GM12878 (cell line): ENCODE results near the gene CLEC19A. TPM values are rescaled to one million over a fixed set of nuclear protein-coding genes. Genes with fewer than 3 reads are reported as not detected.

Source experiments
- ATAC-seq: fragments of 200-7000 bp; cut with Tn5 transposase; 3 replicates; pipeline ENCODE4 v1.9.1; 2020; ENCODE audit warnings: mild to moderate bottlenecking, moderate library complexity
- BruUV-seq: library from RNA; stranded (reverse); fragments of 400-500 nt; replicated peaks from 2 replicates; lab custom pipeline; 2021; lab: Mats Ljungman, UMichigan
- CTCF ChIA-PET: fragments of 300-600 bp; sonication (Branson Sonifier 250); formaldehyde crosslinking; extraction: SDS; loops from one replicate; lab custom pipeline; 2021; ENCODE audit warnings: inconsistent platforms; lab: Yijun Ruan, JAX
- POLR2A ChIA-PET: fragments of 350-600 bp; formaldehyde crosslinking; extraction: SDS; loops from one replicate; lab custom pipeline; 2021; ENCODE audit warnings: inconsistent platforms; lab: Charles Lee
- RAD21 ChIA-PET: fragments of 300-600 bp; sonication (Branson Sonifier 250); formaldehyde crosslinking; loops from one replicate; lab custom pipeline; 2023; ENCODE audit warnings: antibody characterized with exemption; ENCODE audit not compliant: unreplicated experiment; lab: Charles Lee
- SMC1A ChIA-PET: fragments of 300-600 bp; sonication (Branson Sonifier 250); formaldehyde crosslinking; loops from one replicate; lab custom pipeline; 2023; ENCODE audit not compliant: unreplicated experiment, uncharacterized antibody; lab: Charles Lee
- DNase-seq: peaks from one replicate; pipeline ENCODE4 v3.0.0-alpha.2; 2011; ENCODE audit warnings: low read depth, low spot score
- FAIRE-seq: peaks from 3 replicates; lab custom pipeline; 2011; peaks lifted over from hg19 to GRCh38; lab: Jason Lieb, UNC
- H2AFZ ChIP-seq: 2 replicates; pipeline ENCODE4 v1.6.0; 2011; ENCODE audit warnings: low read depth, low read length, control low read depth; ENCODE audit not compliant: control insufficient read depth
- H3K27ac ChIP-seq: 2 replicates; pipeline ENCODE4 v1.5.1; 2011; ENCODE audit warnings: control low read depth; ENCODE audit not compliant: control insufficient read depth, insufficient read depth
- H3K27me3 ChIP-seq, 2 experiments: replicated peaks in 1 of 2; 2 replicates each; pipeline versions ENCODE4 v1.6.0 to v1.6.1; 2011; ENCODE audit warnings: low read length in 1 of 2; ENCODE audit not compliant: control insufficient read depth in 2 of 2, insufficient read depth in 2 of 2
- H3K36me3 ChIP-seq, 2 experiments: 2 replicates each; pipeline ENCODE4 v1.5.1; 2011; ENCODE audit warnings: low read length in 1 of 2; ENCODE audit not compliant: control insufficient read depth in 2 of 2, insufficient read depth in 2 of 2
- H3K4me1 ChIP-seq: 2 replicates; pipeline ENCODE4 v1.6.1; 2011; ENCODE audit warnings: mild to moderate bottlenecking, low read length, moderate library complexity, mixed read lengths; ENCODE audit not compliant: control insufficient read depth, insufficient read depth
- H3K4me2 ChIP-seq: 2 replicates; pipeline ENCODE4 v1.6.0; 2011; ENCODE audit warnings: control low read depth; ENCODE audit not compliant: control insufficient read depth, insufficient read depth
- H3K4me3 ChIP-seq: fragments of 200-600 bp; sonication (generic); 2 replicates; pipeline ENCODE4 v1.5.1; 2016
- H3K79me2 ChIP-seq: 2 replicates; pipeline ENCODE4 v1.6.0; 2011; ENCODE audit warnings: low read length; ENCODE audit not compliant: control insufficient read depth, insufficient read depth
- H3K9ac ChIP-seq: 2 replicates; pipeline ENCODE4 v1.8.0; 2011; ENCODE audit warnings: low read length, control low read depth, mixed read lengths; ENCODE audit not compliant: control insufficient read depth, insufficient read depth
- H3K9me3 ChIP-seq: replicated peaks from 3 replicates; pipeline ENCODE4 v1.5.1; 2011; ENCODE audit warnings: mild to moderate bottlenecking, low read length; ENCODE audit not compliant: control insufficient read depth, insufficient read depth
- H4K20me1 ChIP-seq: 2 replicates; pipeline ENCODE4 v1.6.0; 2011; ENCODE audit not compliant: control insufficient read depth, insufficient read depth
- GATAD2B ChIP-seq: fragments of 450-650 bp; conservative IDR thresholded peaks from 2 replicates; pipeline ENCODE4 v1.6.1; 2017; ENCODE audit warnings: low read depth, mild to moderate bottlenecking, moderate library complexity
- MTA2 ChIP-seq: fragments of 450-650 bp; IDR thresholded peaks from 2 replicates; pipeline ENCODE4 v1.6.1; 2016; ENCODE audit warnings: low read depth, mild to moderate bottlenecking, moderate library complexity
- PAX5 ChIP-seq: IDR thresholded peaks from 2 replicates; pipeline ENCODE4 v1.6.1; 2011; ENCODE audit warnings: low read depth, low read length, borderline replicate concordance
- POLR2A ChIP-seq: IDR thresholded peaks from 2 replicates; pipeline ENCODE4 v1.6.1; 2011; ENCODE audit warnings: low read depth, mild to moderate bottlenecking, low read length
- RELA ChIP-seq: fragments of 450-650 bp; IDR thresholded peaks from 2 replicates; pipeline ENCODE4 v1.8.0; 2014; ENCODE audit warnings: borderline replicate concordance; ENCODE audit not compliant: partially characterized antibody
- SPI1 ChIP-seq: IDR thresholded peaks from 2 replicates; pipeline ENCODE4 v1.6.1; 2011; ENCODE audit warnings: low read depth, mild to moderate bottlenecking, low read length, moderate library complexity, borderline replicate concordance; ENCODE audit not compliant: insufficient read depth
- WGBS: methylation state at CpG from one replicate; pipeline ENCODE4 v1.1.6; 2016; ENCODE audit warnings: low lambda C conversion rate; ENCODE audit not compliant: insufficient replicate concordance, insufficient coverage; ENCODE audit errors: missing lambda C conversion rate; 5-methylcytosine and 5-hydroxymethylcytosine counted together
- in situ Hi-C: fragments of 300-500 bp; cut with MboI; formaldehyde crosslinking; loops from 9 replicates; pipeline ENCODE4 v1.14.3; 2018; ENCODE audit warnings: mixed read lengths
- intact Hi-C: fragments of 100-400 bp; cut with micrococcal nuclease; formaldehyde crosslinking; loops from one replicate; pipeline ENCODE4 v1.14.2; 2022; ENCODE audit not compliant: unreplicated experiment
- polyA plus RNA-seq, 11 experiments: library from polyadenylated mRNA; depleted of rRNA in 4 of 11; unstranded in 6 of 11; stranded (reverse) in 5 of 11; fragments of >200 nt; fragmentation: Nextera tagmentation in 4 of 11; fragmentation: Illumina TruSeq in 1 of 11; extraction: Ambion mirVana in 4 of 11; extraction: Trizol in 1 of 11; gene quantifications; 1 replicate in 1 of 11; 2 replicates in 10 of 11; pipeline versions ENCODE4 v1.2.1 to v1.2.3, GENCODE V29; 2011 to 2016; ENCODE audit warnings: inconsistent platforms in 2 of 11, missing spikeins in 2 of 11, low read depth in 1 of 11
- total RNA-seq, 4 experiments: library from RNA; depleted of rRNA in 3 of 4; stranded (reverse); fragments of >200 nt in 3 of 4; fragmentation: Illumina TruSeq in 1 of 4; extraction: Trizol in 1 of 4; gene quantifications; 2 replicates each; pipeline versions ENCODE4 v1.2.1 to v1.2.3, GENCODE V29; 2013 to 2021
- TF ChIP-seq, protein P1 (sequence below): fragments of 450-650 bp; IDR thresholded peaks from 2 replicates; pipeline ENCODE4 v1.6.1; 2016; ENCODE audit warnings: mild to moderate bottlenecking, moderate library complexity, borderline replicate concordance

The CLEC19A gene
- total and polyA plus RNA-seq, 10 of the 15 experiments (the other 5 are each of a cell fraction or from before 2014, with no cell fraction given): 0.03 TPM; not detected in 8

DNA sequence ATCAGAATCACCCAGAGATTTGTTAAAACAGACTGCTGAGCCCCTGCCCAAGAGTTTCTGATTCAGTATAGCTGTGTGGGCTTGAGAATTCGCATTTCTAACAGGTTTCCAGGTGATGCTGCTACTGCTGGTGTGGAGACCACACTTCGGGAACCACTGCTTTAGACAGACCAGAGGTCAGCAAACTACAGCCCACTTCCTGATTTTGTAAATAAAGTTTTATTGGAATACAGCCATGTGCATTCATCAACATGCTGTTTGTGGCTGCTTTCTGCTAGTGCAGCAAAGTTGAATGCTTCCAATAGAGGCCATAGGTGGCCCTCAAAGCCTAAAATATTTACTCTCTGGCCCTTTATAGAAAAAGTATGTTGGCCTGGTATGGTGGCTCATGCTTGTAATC lies 32.6 kb upstream of the CLEC19A start:
- FAIRE-seq (no peak), DNase-seq (no peak), ATAC-seq (no peak)
- Histone ChIP-seq H3K27me3 (no peaks in the 10 kb centered on the region; a peak in 1 of 4 replicates), H3K79me2 (no peaks in the 10 kb centered on the region), H3K4me3 (no peak overlapping the region), H4K20me1 (no peaks in the 10 kb centered on the region), H3K27ac (no peak overlapping the region), H3K9ac (no peak overlapping the region), H3K4me1 (no peaks in the 10 kb centered on the region), H3K36me3 (no peaks in the 10 kb centered on the region), H3K9me3 (no peaks in the 10 kb centered on the region; the same call in 2 of the 3 replicates), H2AFZ (no peak overlapping the region), H3K4me2 (no peak overlapping the region)
- ChIA-PET CTCF (interaction anchor here (0.6 to 1.9 kb wide), 3 partner anchors 29 to 242 kb away, joined by 3 to 5 read pairs (median 3); no protein-coding TSS in a partner anchor), RAD21 (no interaction called here), POLR2A (no interaction called here), SMC1A (interaction anchor here (0.8 to 1.7 kb wide), 3 partner anchors 9 to 18 kb away, joined by 3 to 4 read pairs (median 3); no protein-coding TSS in a partner anchor)
- no TSS peak for BruUV-seq
- no peak for TF ChIP-seq RELA
- TF ChIP-seq POLR2A: no peak
- TF ChIP-seq, protein P1, sequence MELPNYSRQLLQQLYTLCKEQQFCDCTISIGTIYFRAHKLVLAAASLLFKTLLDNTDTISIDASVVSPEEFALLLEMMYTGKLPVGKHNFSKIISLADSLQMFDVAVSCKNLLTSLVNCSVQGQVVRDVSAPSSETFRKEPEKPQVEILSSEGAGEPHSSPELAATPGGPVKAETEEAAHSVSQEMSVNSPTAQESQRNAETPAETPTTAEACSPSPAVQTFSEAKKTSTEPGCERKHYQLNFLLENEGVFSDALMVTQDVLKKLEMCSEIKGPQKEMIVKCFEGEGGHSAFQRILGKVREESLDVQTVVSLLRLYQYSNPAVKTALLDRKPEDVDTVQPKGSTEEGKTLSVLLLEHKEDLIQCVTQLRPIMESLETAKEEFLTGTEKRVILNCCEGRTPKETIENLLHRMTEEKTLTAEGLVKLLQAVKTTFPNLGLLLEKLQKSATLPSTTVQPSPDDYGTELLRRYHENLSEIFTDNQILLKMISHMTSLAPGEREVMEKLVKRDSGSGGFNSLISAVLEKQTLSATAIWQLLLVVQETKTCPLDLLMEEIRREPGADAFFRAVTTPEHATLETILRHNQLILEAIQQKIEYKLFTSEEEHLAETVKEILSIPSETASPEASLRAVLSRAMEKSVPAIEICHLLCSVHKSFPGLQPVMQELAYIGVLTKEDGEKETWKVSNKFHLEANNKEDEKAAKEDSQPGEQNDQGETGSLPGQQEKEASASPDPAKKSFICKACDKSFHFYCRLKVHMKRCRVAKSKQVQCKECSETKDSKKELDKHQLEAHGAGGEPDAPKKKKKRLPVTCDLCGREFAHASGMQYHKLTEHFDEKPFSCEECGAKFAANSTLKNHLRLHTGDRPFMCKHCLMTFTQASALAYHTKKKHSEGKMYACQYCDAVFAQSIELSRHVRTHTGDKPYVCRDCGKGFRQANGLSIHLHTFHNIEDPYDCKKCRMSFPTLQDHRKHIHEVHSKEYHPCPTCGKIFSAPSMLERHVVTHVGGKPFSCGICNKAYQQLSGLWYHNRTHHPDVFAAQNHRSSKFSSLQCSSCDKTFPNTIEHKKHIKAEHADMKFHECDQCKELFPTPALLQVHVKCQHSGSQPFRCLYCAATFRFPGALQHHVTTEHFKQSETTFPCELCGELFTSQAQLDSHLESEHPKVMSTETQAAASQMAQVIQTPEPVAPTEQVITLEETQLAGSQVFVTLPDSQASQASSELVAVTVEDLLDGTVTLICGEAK: peak; percentile 86
- no peak for TF ChIP-seq PAX5
- TF ChIP-seq MTA2: no peak
- TF ChIP-seq GATAD2B: no peak
- peak; percentile 37; the same call in 1 of the 2 replicates for TF ChIP-seq SPI1
- in situ Hi-C loops: no loop called here
- intact Hi-C loops: no loop called here
- WGBS: 41% methylated on average over 2 of the region's 2 CpGs
